Psoas muscle (tissue), 8 donors: ENCODE results near the gene BRAT1. TPM values are rescaled to one million over a fixed set of nuclear protein-coding genes. Genes with fewer than 3 reads are reported as not detected.
"Not testable (repeated sequence)": the region's sequence is repeated elsewhere in the genome, so short reads cannot be mapped to it uniquely, and the experiment has no call there.

Experiments
- ATAC-seq, 4 donors: fragments of 200-7000 bp; cut with Tn5 transposase; one replicate each; pipeline ENCODE4 v1.9.1; 2020; ENCODE audit warnings: moderate library complexity in 3 of 4, mild to moderate bottlenecking in 2 of 4
- DNase-seq, 2 donors: peaks; one replicate each; pipeline ENCODE4 v3.0.0-alpha.2; 2020
- H3K27ac ChIP-seq: fragments of 200-600 bp; one replicate; pipeline ENCODE4 v1.8.0; 2022
- H3K27me3 ChIP-seq, 3 donors: fragments of 200-600 bp in 1 of 3; one replicate each; pipeline versions ENCODE4 v1.6.1 to v1.8.0; 2013 to 2022; ENCODE audit warnings: low read length in 2 of 3, mild to moderate bottlenecking in 2 of 3, moderate library complexity in 1 of 3; ENCODE audit not compliant: insufficient read depth in 3 of 3
- H3K36me3 ChIP-seq, 2 donors: fragments of 200-600 bp in 1 of 2; one replicate each; pipeline versions ENCODE4 v1.6.1 to v1.8.0; 2013 to 2022; ENCODE audit warnings: low read depth in 1 of 2, mild to moderate bottlenecking in 1 of 2, moderate library complexity in 1 of 2; ENCODE audit not compliant: insufficient read depth in 1 of 2
- H3K4me1 ChIP-seq: fragments of 200-600 bp; one replicate; pipeline ENCODE4 v1.8.0; 2022
- H3K4me3 ChIP-seq: fragments of 200-600 bp; one replicate; pipeline ENCODE4 v1.8.0; 2022; ENCODE audit warnings: mild to moderate bottlenecking
- H3K9me3 ChIP-seq: fragments of 200-600 bp; one replicate; pipeline ENCODE4 v1.8.0; 2022
- WGBS, 3 donors: extraction: QIAGEN DNeasy Blood & Tissue Kit; methylation state at CpG; one replicate each; pipeline versions ENCODE4 v1.1.6 to v1.1.7; 2013; 5-methylcytosine and 5-hydroxymethylcytosine counted together
- intact Hi-C, 2 donors: fragments of 100-400 bp; cut with DNase I; formaldehyde crosslinking; loops; one replicate each; pipeline versions ENCODE4 v1.11.0 to v1.14.2; 2022
- polyA plus RNA-seq, 3 donors: library from polyadenylated mRNA; stranded (reverse); fragments of 200-250 nt; gene quantifications; one replicate each; pipeline ENCODE4 v1.2.3, GENCODE V29; 2013
- total RNA-seq, 4 donors: library from RNA; stranded (reverse); fragmentation: NEBNext Ultra II Directional in 2 of 4; extraction: Animal tissue kit (Norgen Biotek cat#: 25700) in 2 of 4; gene quantifications; one replicate each; pipeline versions ENCODE4 v1.2.1 to v1.2.4, GENCODE V29; 2021 to 2023
- TF ChIP-seq, protein P1 (sequence below): fragments of 200-600 bp; IDR thresholded peaks from one replicate; pipeline ENCODE4 v1.8.0; 2022; ENCODE audit warnings: antibody characterized with exemption
- donor health status: healthy with polysubstance abuse.
- donor health status: DM: no; HTN: no; CAD: no; lungs with moderate emphysema.
- donor health status: Bipolar disorder and iron deficiency.
- donor health status: healthy.
- donor health status: DM: yes; HTN: yes; CAD: no.
- donor health status: DM: no; HTN: no; CAD: no.
- donor health status: DM: no; HTN: no; CAD: no.
- donor health status: DM: yes; HTN: yes; CAD: no.

BRAT1 gene
- total and polyA plus RNA-seq, 7 donors: 11.9 to 14.8 (median 13.2) TPM

- H3K27me3 ChIP-seq, intact Hi-C loops, ATAC-seq, H3K27ac ChIP-seq, H3K4me1 ChIP-seq, H3K4me3 ChIP-seq, H3K36me3 ChIP-seq, H3K9me3 ChIP-seq: not testable (repeated sequence)
- 71 to 87% (median 75%) methylated on average over 4 to 5 of the region's 8 CpGs for WGBS, 3 donors
- DNase-seq: peak in 1 of 2 donors; percentile 5
Measured at GRCh38 chr7:2532816-2533215, 22.5 kb downstream of the BRAT1 start.

DNA sequence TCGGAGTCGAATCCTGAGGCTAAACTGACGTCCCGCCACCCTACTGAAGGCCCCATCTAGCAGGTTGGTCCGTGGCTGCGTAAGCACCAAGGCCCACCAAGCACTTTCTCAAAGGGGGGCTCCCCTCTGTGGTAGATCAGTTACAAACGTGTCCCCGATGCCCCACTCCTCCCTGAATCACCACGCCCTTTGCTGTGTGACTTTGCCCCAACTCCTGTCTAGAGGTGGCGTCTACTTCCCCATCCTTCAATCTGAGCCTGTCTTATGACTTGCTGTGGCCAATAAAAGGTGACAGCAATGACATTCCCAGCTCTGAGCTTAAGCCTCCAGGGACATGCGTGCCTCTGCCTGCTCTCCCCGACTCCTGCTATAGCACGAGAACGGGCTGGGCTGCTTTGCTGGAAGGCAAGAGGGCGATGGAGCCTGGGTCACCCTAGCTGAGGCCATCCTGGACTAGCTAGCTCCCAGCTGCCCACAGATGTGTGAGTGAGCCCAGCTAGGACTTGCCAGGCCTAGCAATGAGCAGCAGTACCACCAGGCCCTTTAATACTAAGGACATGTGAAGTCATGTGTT, 23.0 kb downstream of the BRAT1 start:
- H3K27ac ChIP-seq, ATAC-seq, H3K4me3 ChIP-seq, H3K27me3 ChIP-seq, intact Hi-C loops, H3K36me3 ChIP-seq, H3K4me1 ChIP-seq, H3K9me3 ChIP-seq: not testable (repeated sequence)
- DNase-seq: peak; percentile 3 to 19
- WGBS, 3 donors: 76 to 82% (median 82%) methylated on average over 7 to 12 of the region's 15 CpGs

GRCh38 chr7:2531796-2532110, 23.6 kb downstream of the BRAT1 start:
- H3K27ac ChIP-seq, ATAC-seq, H3K4me1 ChIP-seq, H3K9me3 ChIP-seq, H3K4me3 ChIP-seq, intact Hi-C loops, H3K27me3 ChIP-seq, H3K36me3 ChIP-seq: not testable (repeated sequence)
- DNase-seq: peak; percentile 16 to 50
- 16 to 31% (median 18%) methylated on average over 9 to 17 of the region's 17 CpGs for WGBS, 3 donors

GRCh38 chr7:2530994-2531795, 24.1 kb downstream of the BRAT1 start:
- H3K4me1 ChIP-seq, H3K9me3 ChIP-seq, H3K36me3 ChIP-seq, H3K27me3 ChIP-seq, H3K27ac ChIP-seq, intact Hi-C loops, H3K4me3 ChIP-seq: not testable (repeated sequence)
- DNase-seq: peak; percentile 14 to 50
- WGBS, 3 donors: 15 to 29% (median 19%) methylated on average over 9 to 43 of the region's 43 CpGs
- ATAC-seq: peak in 1 of 4 donors; percentile 10

DNA sequence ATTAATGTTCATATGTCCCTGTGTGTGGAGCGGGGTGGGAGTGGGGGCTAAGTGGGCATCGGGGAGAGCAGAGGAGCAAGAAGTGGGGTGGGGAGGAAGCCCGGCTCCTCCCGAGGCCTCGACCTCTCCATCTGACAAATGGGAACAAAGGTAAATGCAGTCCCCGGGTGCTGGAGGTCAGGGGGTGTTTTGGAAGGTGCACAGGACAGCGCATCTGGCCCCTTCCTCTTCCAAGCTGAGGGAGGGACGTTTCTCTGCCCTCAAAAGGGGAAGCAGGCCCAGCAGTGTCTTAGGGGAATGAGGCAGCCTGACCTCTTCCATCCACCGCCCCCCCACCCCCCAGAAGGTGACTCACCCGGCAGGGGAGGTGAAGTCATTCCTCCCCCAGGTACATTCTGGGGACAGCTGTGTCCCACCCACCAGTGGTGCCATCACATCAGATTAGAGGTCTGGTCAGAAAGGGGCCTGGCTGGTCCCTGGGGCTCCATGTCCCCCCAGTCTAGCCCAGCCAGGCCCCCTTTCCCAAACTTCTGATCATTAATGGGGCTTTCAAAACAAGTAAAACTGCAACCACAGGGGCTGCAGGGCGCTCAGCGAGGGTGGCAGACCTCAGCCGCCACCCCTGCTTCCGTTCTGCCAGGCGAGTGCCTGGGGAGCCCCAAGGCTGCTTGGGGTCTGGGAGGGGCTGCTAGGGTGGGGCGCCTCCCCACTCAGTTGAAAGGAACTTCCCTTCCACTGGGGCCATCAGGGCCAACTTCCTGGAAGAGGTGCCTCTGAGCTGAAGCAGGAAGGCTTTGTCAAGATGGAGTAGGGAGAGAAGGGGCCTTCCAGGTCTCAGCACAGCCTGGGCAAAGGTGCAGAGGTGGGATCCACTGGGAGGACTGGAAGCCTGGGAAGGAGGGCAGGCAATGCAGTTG, 25.0 kb downstream of the BRAT1 start:
- intact Hi-C loops: no loop called here
- TF ChIP-seq, protein P1, sequence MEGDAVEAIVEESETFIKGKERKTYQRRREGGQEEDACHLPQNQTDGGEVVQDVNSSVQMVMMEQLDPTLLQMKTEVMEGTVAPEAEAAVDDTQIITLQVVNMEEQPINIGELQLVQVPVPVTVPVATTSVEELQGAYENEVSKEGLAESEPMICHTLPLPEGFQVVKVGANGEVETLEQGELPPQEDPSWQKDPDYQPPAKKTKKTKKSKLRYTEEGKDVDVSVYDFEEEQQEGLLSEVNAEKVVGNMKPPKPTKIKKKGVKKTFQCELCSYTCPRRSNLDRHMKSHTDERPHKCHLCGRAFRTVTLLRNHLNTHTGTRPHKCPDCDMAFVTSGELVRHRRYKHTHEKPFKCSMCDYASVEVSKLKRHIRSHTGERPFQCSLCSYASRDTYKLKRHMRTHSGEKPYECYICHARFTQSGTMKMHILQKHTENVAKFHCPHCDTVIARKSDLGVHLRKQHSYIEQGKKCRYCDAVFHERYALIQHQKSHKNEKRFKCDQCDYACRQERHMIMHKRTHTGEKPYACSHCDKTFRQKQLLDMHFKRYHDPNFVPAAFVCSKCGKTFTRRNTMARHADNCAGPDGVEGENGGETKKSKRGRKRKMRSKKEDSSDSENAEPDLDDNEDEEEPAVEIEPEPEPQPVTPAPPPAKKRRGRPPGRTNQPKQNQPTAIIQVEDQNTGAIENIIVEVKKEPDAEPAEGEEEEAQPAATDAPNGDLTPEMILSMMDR: no peak
- Histone ChIP-seq H3K36me3 (no peaks in the 10 kb centered on the region), H3K4me1 (peaks cover 3% of the 10 kb centered on the region), H3K27me3 (peaks cover 0 to 6% (median 6%) of the 10 kb centered on the region in 3 donors), H3K27ac (peak overlapping the region; percentile 23), H3K4me3 (no peak overlapping the region), H3K9me3 (no peaks in the 10 kb centered on the region)
- ATAC-seq (peak; percentile 16 to 52 (median 24)), DNase-seq (peak; percentile 46 to 62)
- WGBS, 3 donors: 60 to 75% (median 61%) methylated on average over 16 of the region's 16 CpGs

DNA sequence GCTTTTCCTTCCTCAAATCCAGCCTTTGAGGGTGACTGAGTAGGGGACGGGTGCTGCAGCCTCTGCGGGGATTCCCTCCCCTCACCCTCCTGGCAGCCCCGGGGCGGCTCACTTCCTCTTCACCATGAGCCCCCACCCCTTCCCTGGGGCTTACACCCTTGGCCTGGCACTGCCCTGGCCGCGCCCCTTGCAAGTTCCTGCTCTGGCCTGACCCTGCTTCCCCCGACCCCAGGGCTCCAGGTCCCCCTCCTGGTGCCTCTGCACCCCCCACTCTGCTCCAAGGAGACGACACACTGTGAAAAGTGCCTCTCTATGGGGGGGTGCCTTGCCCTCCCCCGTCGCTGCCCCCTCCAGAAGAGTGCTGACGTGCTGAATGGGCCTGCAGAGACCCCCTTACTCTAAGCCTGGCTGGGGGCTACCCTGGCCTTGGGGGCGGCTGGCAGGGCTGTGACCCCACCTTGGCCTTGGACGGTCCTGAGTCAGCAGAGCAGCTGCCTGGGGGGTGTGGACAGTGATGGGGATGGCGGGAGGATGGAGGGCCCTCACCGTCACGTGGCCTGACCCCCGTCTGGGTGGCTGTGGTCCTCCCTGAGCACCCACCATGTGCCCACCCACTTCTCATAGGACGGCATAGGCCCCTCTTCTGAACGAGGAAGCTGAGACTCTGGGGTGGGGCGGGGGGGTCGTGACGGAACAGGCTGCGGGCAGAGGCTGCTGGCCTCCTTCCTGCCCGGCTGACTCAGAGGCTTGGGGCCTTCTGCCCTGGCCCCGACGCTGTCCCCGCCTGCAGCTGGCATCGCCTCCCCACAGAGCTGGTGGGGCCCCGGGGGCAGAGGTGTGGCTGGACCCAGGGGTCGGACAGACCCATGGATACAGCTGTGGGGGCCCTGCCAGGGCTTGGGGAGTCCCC, 25.9 kb downstream of the BRAT1 start:
- 41 to 47% (median 44%) methylated on average over 26 to 30 of the region's 30 CpGs for WGBS, 3 donors
- Histone ChIP-seq H3K4me3 (no peak overlapping the region), H3K9me3 (no peaks in the 10 kb centered on the region), H3K27me3 (peaks cover 0 to 9% (median 6%) of the 10 kb centered on the region in 3 donors), H3K4me1 (peaks cover 4% of the 10 kb centered on the region), H3K27ac (peak overlapping the region; percentile 23), H3K36me3 (no peaks in the 10 kb centered on the region)
- peak; percentile 36 to 55 (median 42) for ATAC-seq
- DNase-seq: peak; percentile 72 to 84
- TF ChIP-seq, protein P1: no peak
- intact Hi-C loops: no loop called here
